Nephron (organoid): ENCODE measurements around the gene FXYD3.

ENCODE experiments used
- H3K27ac Mint-ChIP-seq, 3 experiments: 2 replicates each; pipeline ENCODE4 v1.8.0; 2020; ENCODE audit warnings: mixed read lengths in 3 of 3, mild to moderate bottlenecking in 2 of 3, moderate library complexity in 1 of 3
- H3K27me3 Mint-ChIP-seq: 2 replicates; pipeline ENCODE4 v1.8.0; 2021; ENCODE audit warnings: low read depth, mild to moderate bottlenecking, moderate library complexity, mixed read lengths
- H3K36me3 Mint-ChIP-seq: 2 replicates; pipeline ENCODE4 v1.8.0; 2020; ENCODE audit warnings: low read depth, mixed read lengths
- H3K4me1 Mint-ChIP-seq: 2 replicates; pipeline ENCODE4 v1.8.0; 2020; ENCODE audit warnings: mixed read lengths
- H3K4me3 Mint-ChIP-seq, 3 experiments: 2 replicates each; pipeline ENCODE4 v1.8.0; 2020; ENCODE audit warnings: mild to moderate bottlenecking in 3 of 3, mixed read lengths in 3 of 3, moderate library complexity in 2 of 3
- H3K9me3 Mint-ChIP-seq: 2 replicates; pipeline ENCODE4 v1.8.0; 2020; ENCODE audit warnings: mixed read lengths
- TF ChIP-seq, protein P1 (sequence below), 3 experiments: fragments of 200-600 bp; sonication (generic); IDR thresholded peaks; one replicate each; pipeline ENCODE4 v1.5.0; 2021; ENCODE audit warnings: antibody characterized with exemption in 3 of 3; ENCODE audit not compliant: unreplicated experiment in 3 of 3

Gene FXYD3

DNA sequence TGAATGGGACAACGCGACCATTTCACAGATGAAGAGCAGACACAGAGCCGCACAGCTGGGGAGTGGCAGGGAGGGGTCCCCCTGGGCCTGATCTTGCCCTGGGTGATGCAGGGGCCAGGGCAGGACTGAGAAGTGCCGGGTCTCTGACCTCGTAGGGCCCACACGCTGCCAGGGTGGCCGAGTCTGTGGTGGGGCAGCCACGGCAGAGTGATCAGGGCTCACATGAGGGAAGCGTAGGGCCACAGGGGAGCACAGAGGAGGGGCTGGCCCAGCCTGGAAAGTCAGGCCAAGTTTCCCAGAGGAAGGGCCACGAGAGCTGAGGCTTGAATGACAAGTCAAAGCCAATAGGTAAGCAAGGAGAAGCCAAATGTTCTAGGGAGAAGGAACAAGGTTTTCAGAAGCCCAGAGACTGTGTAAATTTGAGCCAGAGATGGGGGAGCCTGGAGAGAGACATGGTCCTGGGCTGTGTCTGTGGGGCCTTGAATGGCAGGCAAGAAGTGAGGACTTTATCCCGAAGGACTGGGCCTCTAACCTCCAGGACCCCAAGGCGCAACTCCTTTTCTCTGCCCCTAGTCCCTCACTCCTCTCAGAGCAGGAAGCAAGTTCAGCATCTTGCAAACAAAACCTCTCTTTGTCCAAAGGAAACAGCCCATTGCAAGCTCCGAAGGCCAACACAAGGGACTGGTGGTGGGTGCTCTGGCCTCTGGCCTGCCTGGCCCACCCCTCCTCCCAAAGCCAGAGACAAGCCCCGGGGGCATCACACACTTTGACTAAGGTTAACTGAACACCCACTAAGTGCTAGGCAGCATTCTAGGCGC is 31.7 kb upstream of the FXYD3 start:
- peaks cover 3% of the 10 kb centered on the region for H3K9me3 Mint-ChIP-seq
- no peak overlapping the region for H3K27ac Mint-ChIP-seq
- no peaks in the 10 kb centered on the region for H3K36me3 Mint-ChIP-seq
- no peaks in the 10 kb centered on the region for H3K4me1 Mint-ChIP-seq
- H3K4me3 Mint-ChIP-seq: no peak overlapping the region
- H3K27me3 Mint-ChIP-seq: peaks cover 8% of the 10 kb centered on the region
- TF ChIP-seq, protein P1, sequence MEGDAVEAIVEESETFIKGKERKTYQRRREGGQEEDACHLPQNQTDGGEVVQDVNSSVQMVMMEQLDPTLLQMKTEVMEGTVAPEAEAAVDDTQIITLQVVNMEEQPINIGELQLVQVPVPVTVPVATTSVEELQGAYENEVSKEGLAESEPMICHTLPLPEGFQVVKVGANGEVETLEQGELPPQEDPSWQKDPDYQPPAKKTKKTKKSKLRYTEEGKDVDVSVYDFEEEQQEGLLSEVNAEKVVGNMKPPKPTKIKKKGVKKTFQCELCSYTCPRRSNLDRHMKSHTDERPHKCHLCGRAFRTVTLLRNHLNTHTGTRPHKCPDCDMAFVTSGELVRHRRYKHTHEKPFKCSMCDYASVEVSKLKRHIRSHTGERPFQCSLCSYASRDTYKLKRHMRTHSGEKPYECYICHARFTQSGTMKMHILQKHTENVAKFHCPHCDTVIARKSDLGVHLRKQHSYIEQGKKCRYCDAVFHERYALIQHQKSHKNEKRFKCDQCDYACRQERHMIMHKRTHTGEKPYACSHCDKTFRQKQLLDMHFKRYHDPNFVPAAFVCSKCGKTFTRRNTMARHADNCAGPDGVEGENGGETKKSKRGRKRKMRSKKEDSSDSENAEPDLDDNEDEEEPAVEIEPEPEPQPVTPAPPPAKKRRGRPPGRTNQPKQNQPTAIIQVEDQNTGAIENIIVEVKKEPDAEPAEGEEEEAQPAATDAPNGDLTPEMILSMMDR (IDR thresholded peaks at IDR 0.05; ENCODE audit: unreplicated experiment in 3 of 3): no peak

- Mint-ChIP-seq H3K27ac (no peak overlapping the region), H3K4me1 (no peaks in the 10 kb centered on the region), H3K9me3 (peaks cover 3% of the 10 kb centered on the region), H3K27me3 (peaks cover 8% of the 10 kb centered on the region), H3K36me3 (no peaks in the 10 kb centered on the region), H3K4me3 (no peak overlapping the region)
- TF ChIP-seq, protein P1 (IDR thresholded peaks at IDR 0.05; ENCODE audit: unreplicated experiment in 3 of 3): no peak
Measured at GRCh38 chr19:35084509-35084762, 31.2 kb upstream of the FXYD3 start.

DNA sequence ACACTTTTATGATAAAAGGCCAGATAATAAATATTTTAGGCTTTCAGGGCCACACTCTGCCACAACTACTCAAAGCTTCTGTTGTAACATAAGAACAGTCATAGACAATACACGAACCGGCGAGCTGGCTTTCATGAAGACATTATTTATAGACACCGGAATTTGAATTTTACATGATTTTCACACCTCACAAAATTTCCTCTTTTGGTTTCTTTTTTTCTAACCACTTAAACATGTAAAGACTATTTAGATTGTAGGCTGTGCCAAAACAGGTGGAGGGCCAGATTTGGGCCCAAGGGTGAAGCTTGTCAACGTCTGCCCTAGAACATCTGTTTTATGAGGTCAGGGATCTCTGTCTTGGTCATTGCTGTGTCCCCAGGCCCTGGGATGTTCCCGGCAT is 29.7 kb upstream of the FXYD3 start:
- Mint-ChIP-seq H3K4me1 (no peaks in the 10 kb centered on the region), H3K36me3 (no peaks in the 10 kb centered on the region), H3K27ac (no peak overlapping the region), H3K4me3 (no peak overlapping the region), H3K9me3 (peaks cover 3% of the 10 kb centered on the region), H3K27me3 (peaks cover 14% of the 10 kb centered on the region)
- TF ChIP-seq, protein P1 (IDR thresholded peaks at IDR 0.05; ENCODE audit: unreplicated experiment in 3 of 3): no peak

DNA sequence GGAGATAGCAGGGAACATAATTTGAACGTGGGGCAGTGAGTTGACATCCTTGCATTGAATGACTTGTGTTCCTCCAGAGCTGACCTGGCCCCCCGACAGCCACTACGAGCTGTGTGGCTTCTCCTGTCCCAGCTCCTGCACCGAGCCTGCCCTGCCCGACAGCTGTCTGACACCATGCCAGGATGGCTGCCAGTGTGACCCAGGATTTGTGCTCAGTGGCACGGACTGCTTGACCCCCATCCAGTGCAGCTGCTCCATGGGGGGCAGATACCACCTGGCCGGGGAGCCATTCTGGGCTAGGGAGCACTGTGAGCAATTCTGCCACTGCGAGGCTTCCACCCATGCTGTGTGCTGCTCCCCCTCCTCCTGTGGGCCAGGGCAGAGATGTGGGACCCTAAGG is 29.2 kb upstream of the FXYD3 start:
- no peaks in the 10 kb centered on the region for H3K4me1 Mint-ChIP-seq
- H3K27ac Mint-ChIP-seq: no peak overlapping the region
- no peak overlapping the region for H3K4me3 Mint-ChIP-seq
- no peaks in the 10 kb centered on the region for H3K36me3 Mint-ChIP-seq
- H3K9me3 Mint-ChIP-seq: peaks cover 3% of the 10 kb centered on the region
- H3K27me3 Mint-ChIP-seq: peaks cover 14% of the 10 kb centered on the region
- TF ChIP-seq, protein P1 (IDR thresholded peaks at IDR 0.05; ENCODE audit: unreplicated experiment in 3 of 3): no peak

- no peak overlapping the region for H3K4me3 Mint-ChIP-seq
- peaks cover 3% of the 10 kb centered on the region for H3K9me3 Mint-ChIP-seq
- no peaks in the 10 kb centered on the region for H3K36me3 Mint-ChIP-seq
- peaks cover 18% of the 10 kb centered on the region for H3K27me3 Mint-ChIP-seq
- no peak overlapping the region for H3K27ac Mint-ChIP-seq
- TF ChIP-seq, protein P1 (IDR thresholded peaks at IDR 0.05; ENCODE audit: unreplicated experiment in 3 of 3): no peak
- no peaks in the 10 kb centered on the region for H3K4me1 Mint-ChIP-seq
Measured at GRCh38 chr19:35087393-35087792, 28.2 kb upstream of the FXYD3 start.
